ENCODE measurements around the gene CYP4A11. TPM values are rescaled to one million over a fixed set of nuclear protein-coding genes. Genes with fewer than 3 reads are reported as not detected.

Gene CYP4A11
- total and polyA plus RNA-seq, 9 of the 15 experiments (the other 6 are each of a cell fraction or from before 2014, with no cell fraction given): not detected

- Histone ChIP-seq H3K27ac (ENCODE audit: extremely low read depth, low read depth, low read length) (no peak overlapping the region), H3K79me2 (ENCODE audit: control insufficient read depth, insufficient read depth, low read length) (no peaks in the 10 kb centered on the region), H3K36me3 (ENCODE audit: control insufficient read depth, insufficient read depth, low read length) (no peaks in the 10 kb centered on the region), H3K27me3 (ENCODE audit: control insufficient read depth in 2 of 2, insufficient read depth in 2 of 2, low read length in 2 of 2) (no peaks in the 10 kb centered on the region), H3K9me3 (replicated peaks; ENCODE audit: control insufficient read depth, insufficient read depth, low read depth, low read length) (no peaks in the 10 kb centered on the region), H2AFZ (ENCODE audit: low read depth, low read length) (no peak overlapping the region), H3K4me2 (ENCODE audit: insufficient read depth, low read length) (no peak overlapping the region), H4K20me1 (replicated peaks; ENCODE audit: control insufficient read depth, insufficient read depth, low read length) (no peaks in the 10 kb centered on the region), H3K4me3 (no peak overlapping the region), H3K9me1 (ENCODE audit: control insufficient read depth, insufficient read depth, low read length) (no peaks in the 10 kb centered on the region), H3K9ac (ENCODE audit: insufficient read depth in 1 of 2, low read depth in 2 of 2, low read length in 2 of 2) (no peak overlapping the region), H3K4me1 (replicated peaks in 1 of 2; ENCODE audit: control insufficient read depth in 2 of 2, insufficient read depth in 2 of 2, low read length in 2 of 2) (no peaks in the 10 kb centered on the region)
- DNase-seq (ENCODE audit: extremely low read depth in 1 of 4, low spot score in 3 of 4): no peak
- intact Hi-C loops (cut with micrococcal nuclease) (no loop called here), in situ Hi-C loops (cut with MboI) (no loop called here)
- TF ChIP-seq ZNF184 (CRISPR knock-in tag; IDR thresholded peaks at IDR 0.05) (no peak), TAF1 (IDR thresholded peaks at IDR 0.05; ENCODE audit: control insufficient read depth, extremely low read depth, insufficient read depth, low read length, severe bottlenecking) (no peak), PTTG1 (tag; IDR thresholded peaks at IDR 0.05; ENCODE audit: low read depth) (no peak), HDAC2 (IDR thresholded peaks at IDR 0.05) (no peak), CC2D1A (IDR thresholded peaks at IDR 0.05) (no peak), ZNF212 (CRISPR knock-in tag; IDR thresholded peaks at IDR 0.05) (no peak), ZBTB1 (CRISPR knock-in tag; IDR thresholded peaks at IDR 0.05; ENCODE audit: borderline replicate concordance, low read depth) (no peak), PRPF4 (IDR thresholded peaks at IDR 0.05; ENCODE audit: insufficient read depth, low read depth, low read length, poor library complexity, severe bottlenecking) (no peak), CREB3 (tag; conservative IDR thresholded peaks at IDR 0.05; ENCODE audit: low read depth) (no peak), ZNF586 (CRISPR knock-in tag; conservative IDR thresholded peaks at IDR 0.05) (no peak), ZNF518B (CRISPR knock-in tag; IDR thresholded peaks at IDR 0.05) (no peak), SMAD2 (IDR thresholded peaks at IDR 0.05; ENCODE audit: low read depth, low read length) (no peak), ESRRA (IDR thresholded peaks at IDR 0.05; ENCODE audit: borderline replicate concordance, low read depth) (no peak), ZNF140 (CRISPR knock-in tag; IDR thresholded peaks at IDR 0.05) (no peak), CAMTA2 (CRISPR knock-in tag; conservative IDR thresholded peaks at IDR 0.05) (no peak), NR1H2 (CRISPR knock-in tag; IDR thresholded peaks at IDR 0.05) (no peak), CBX1 (IDR thresholded peaks at IDR 0.05; ENCODE audit: low read depth) (no peak)
- CTCF ChIA-PET (ENCODE audit: low intra/inter-chr PET ratio): no interaction called here
- ATAC-seq: no peak
- 1% methylated on average over 7 of the region's 7 CpGs for WGBS (ENCODE audit: insufficient coverage, low coverage, missing lambda C conversion rate)
- POLR2A ChIA-PET: interaction anchor here (0.6 to 1.7 kb wide), 4 partner anchors 9 to 209 kb away, joined by 3 read pairs; no protein-coding TSS in a partner anchor
- no TSS peak for BruUV-seq (replicated peaks)
- no peak for FAIRE-seq
Measured at GRCh38 chr1:46940307-46940706, 969 bp downstream of the CYP4A11 start.

Measured in K562 (cell line).